Occipital lobe (tissue), 2 donors: ENCODE measurements around the gene LCNL1. TPM values are rescaled to one million over a fixed set of nuclear protein-coding genes. Genes with fewer than 3 reads are reported as not detected.
"Not testable (repeated sequence)": the region's sequence is repeated elsewhere in the genome, so short reads cannot be mapped to it uniquely, and the experiment has no call there.

Source experiments
- DNase-seq: peaks from one replicate; lab custom pipeline; 2025; lab: John Stamatoyannopoulos, UW
- total RNA-seq: library from RNA; depleted of rRNA; stranded (reverse); fragments of >200 nt; gene quantifications from one replicate; pipeline ENCODE4 v1.2.3, GENCODE V29; 2014

Gene LCNL1
- total RNA-seq, 1 donor from 2014 or later: 0.16 TPM

- peak; percentile 91 for DNase-seq
Measured at GRCh38 chr9:136991993-136992818, 9.4 kb downstream of the LCNL1 start, which contains the start of gene PAXX. TSS of gene PAXX (plus strand) at chr9:136992422. CDS start at chr9:136992444, 22 bp downstream.

- no peak for DNase-seq
Measured at GRCh38 chr9:136992819-136993369, 10.1 kb downstream of the LCNL1 start.

DNA sequence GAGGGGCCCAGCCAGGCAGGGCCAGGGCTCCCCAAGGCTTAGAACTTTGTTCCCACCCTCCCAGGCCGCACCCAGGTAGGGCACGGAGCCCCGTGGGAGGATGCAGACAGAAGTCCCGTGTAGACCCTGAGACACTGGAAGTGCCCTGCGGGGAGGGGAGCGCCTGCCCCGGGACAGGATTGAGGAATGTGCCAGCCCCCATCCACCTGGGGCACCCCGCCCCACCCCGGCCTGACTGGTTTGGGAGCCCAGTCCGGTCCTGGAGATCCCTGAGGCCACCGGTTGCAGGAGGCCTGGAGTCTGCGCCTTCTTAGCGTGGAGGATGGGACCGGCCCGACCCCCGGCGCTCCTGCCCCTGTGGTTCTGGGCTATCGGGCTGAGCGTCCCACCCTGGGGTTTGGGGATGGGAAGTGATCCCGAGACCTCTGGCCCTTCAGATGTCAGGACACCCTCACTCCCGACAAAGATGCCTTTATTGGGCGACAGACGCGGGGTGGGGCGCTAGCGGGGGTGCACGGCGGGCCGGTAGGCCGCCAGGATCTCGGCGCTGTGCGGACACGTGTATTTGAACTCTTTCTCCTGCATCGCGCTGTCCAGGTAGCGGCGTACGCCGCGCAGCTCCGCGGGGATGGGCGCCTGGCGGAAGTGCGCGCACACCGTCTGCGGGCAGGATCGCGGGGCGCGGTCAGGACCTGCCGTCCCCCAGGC, 11.5 kb downstream of the LCNL1 start:
- no peak for DNase-seq

GRCh38 chr9:136994888-136995230, 12.1 kb downstream of the LCNL1 start:
- no peak for DNase-seq

GRCh38 chr9:136995362-136995761, 12.6 kb downstream of the LCNL1 start:
- DNase-seq: no peak

DNA sequence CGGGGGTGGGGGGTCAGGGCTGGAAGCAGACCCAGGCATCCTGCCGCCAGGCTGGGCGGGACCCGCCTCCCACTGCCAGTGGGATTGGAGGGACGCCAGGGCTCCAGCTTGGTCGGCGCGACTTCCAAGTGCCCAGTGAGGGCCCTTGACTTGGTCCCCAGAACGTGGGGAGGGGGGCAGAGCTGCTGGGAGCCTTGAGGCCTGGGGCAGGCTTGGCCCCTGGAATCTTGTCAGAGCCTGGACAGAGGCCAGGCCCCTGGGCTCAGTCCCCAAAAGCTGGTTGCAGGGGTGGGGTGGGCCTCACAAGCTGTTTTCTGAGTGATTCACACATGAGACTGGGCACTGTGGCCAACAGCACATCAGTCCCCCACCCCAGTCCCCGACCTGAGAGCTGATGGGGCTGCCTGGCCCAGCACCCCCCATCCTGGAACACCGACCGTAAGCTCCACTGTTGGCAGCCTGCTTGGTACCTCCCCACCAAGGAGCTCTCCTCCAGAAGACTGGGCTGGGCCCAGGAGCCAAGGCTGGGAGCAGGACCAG, 13.0 kb downstream of the LCNL1 start:
- DNase-seq: no peak

DNA sequence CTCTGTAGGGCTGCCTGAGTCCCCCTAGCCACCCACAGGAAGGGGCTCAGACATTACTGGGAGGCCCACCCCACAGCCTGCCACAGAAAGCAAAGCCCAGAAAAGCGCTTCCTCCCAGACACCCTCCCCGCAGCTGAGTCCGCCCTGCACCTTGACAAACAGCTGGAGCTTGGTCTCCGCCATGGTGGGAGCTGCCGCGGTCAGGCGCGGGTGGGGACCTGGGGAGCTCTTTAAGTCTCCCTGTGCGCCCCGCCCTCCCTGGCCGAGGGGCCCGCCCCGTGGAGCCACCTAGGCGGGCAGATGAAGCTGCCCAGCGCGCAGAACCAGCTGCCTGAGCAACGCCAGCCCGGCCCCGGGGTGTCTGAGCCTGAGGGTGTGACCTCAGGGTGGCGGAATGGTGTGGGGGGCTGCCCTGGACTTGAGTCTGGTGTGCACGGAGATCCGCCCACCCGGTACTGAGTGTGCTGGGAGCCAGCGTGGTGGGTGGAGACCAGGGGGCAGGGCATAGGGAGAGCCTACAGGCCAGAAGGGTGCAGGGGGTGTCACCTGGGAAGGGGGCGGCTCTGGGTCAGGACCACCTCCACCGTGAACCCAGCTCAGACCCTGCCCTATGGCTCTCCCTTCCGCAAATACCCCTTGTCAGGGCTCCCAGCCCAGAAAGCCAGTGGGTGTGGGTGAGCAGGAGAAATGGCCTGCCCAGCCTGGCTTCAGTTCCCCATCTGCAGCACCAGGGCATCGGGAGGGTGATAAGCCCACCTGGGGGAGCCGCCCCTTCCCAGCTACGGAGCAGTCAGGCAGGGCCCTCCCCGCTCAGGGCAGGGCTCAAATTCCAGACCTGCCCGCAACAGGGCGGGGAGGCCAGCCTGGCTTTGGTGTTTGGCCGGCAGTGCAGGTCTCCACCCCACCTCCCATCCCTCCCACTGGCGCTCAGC, 13.8 kb downstream of the LCNL1 start, which contains the start of gene CLIC3:
TSS of gene CLIC3 (minus strand) at position 208 of the 932 bp plus-strand sequence. CDS start at position 183, 25 bp downstream.
- no peak for DNase-seq

DNA sequence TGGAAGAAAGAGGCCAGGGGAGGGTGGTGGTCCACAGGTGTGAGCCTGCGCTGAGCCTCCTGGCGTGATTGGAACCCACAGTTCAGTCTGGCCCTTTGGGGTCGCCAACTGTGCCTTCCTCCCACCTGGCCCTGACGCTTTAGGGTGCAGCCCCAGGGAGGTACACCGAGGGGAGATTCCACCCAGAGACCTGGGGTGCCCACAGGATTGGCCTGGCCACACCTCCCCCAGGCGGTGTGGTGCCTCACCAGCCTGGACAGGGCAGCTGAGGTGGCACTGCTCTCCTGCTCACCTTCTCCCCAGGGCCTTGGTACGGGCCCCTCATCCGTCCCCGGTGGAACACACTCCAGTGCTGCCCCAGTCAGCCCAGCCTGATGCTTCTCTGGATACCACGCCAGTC, 14.6 kb downstream of the LCNL1 start:
- no peak for DNase-seq

DNA sequence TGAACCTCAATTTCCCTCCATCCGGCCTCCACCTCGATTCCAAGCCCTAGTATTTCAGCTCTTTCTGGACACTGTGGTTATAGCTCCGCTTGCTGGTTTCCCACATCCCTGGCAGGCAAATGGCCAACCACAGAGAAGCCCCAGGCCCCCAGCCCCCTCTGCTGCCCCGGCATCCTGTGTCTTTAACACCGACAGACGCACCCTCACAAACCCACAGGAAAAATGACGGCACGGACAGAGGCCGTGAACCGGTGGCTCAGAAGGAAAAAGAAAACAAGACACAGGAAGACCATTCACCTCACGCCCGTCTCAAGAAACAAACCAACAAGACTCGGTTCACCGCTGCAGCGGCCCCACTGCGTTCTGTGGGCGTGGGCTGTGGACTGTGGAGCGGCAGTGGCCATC, 15.0 kb downstream of the LCNL1 start:
- no peak for DNase-seq

- no peak for DNase-seq
Measured at GRCh38 chr9:137000177-137000930, 17.6 kb downstream of the LCNL1 start.

DNA sequence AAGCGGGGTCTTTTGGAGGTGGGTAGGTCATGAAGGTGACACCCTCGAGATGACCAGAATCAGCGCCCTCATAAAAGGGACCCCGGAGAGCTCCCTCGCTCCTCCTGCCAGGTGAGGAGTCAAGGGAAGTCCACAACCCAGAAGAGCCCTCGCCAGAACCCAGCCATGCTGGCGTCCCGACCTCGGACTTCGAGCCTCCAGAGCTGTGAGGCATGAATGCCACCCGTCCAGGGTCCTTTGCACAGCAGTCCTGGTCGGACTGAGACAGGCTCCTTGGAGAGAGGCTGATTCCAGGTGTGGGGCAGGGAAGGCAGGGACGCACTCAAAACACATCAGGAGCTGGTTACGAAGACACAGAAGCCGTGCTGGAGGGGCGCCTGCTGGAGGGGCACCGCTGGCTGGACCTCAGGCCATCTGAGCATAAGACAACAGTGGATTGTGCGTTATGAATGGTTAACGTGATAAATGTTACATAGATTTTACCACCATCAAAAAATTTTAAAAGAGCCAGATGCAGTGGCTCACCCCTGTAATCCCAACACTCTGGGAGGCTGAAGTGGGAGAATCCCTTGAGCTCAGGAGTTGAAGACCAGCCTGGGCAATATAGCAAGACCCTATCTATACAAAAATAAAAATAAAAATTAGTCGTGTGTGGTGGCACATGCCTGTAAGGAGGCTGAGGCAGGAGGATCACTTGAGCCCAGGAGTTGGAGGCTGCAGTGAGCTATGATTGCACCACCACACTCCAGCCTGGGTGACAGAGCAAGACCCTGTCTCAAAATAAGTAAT, 19.3 kb downstream of the LCNL1 start:
- no peak for DNase-seq

DNA sequence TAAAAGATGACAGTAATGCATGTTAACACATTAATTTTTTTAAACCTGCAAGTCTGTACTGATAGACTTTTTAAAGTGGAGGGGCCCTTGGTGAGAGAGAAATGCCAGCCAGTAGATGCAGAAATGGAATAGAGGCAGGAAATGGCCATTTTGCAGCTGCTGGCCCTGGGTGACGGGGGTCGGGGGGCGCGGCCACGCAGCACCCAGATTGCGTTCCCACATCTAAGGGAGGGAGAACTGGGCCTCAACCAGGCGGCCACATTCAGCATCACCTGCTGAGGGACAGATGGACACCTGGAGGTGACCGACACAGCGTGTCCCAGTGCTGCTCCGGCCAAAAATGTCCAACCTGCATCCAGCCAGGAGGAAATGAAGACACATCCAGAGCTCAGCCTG, 19.9 kb downstream of the LCNL1 start:
- no peak for DNase-seq

GRCh38 chr9:137004285-137004684, 21.5 kb downstream of the LCNL1 start:
- not testable (repeated sequence) for DNase-seq

DNA sequence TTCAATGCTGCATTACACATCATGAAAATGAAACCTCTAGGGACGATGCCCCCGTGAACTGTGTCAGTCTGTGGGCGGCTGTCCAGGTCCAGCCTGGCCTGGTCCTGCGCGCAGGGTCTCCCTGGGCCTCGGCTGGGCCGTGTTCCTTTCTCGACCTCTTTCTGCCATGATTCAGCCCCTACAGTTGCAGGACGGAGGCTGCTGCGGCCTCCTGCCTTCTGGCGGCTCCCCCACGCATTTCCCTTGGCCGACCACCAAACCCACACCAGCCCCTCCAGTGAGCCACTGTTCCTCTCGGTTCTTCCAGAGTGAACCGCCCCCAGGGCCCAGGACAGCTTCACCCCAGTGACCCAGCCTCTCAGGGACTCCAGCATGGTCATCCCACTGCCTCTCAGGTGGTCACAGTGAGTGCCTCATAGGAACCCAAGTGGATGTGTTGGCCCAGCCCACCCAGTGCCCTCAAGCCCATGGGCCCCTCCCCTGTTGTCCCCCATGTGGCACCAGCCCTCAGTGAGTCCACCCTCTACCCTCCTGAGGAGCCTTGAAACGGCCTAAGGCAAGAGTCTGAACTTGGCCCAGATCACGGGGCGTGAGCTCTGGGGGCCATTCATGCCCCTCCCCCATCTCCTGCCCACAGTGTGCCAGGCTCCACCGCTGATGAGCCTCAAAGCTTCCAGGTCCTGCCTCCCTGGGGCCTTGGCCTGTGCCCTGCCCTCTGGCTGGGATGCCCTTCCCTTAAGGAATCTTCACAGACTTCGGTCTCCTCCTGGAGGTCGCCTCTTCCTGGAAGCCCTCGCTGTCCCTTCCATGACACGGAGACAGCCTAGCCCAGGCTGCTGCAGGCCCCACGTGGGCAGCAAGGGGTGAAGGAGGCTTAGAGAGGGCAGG, 23.6 kb downstream of the LCNL1 start:
- no peak for DNase-seq

GRCh38 chr9:137007108-137007815, 24.5 kb downstream of the LCNL1 start:
- no peak for DNase-seq

GRCh38 chr9:137007816-137008270, 25.1 kb downstream of the LCNL1 start:
- DNase-seq: no peak

DNA sequence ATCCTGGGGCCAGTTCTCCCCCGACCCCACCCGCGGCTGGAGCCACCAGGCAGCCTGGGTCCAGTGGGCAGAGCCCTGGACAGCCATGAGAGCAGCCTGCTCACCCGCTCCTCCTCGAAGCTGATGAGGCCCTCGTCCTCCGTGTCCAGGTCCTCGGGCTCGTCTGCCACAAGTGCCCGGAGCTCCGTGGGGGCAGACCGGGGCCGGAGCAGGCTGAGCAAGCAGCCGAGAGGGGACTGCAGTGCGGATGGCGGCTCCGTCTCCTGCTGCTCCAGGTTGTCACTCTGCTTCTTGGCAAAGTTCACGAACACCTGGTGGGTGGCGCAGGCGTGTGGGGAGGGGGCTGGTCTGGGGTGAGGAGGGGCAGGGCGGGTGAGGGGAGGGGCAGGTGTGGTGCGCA, 25.5 kb downstream of the LCNL1 start:
- DNase-seq: no peak

- no peak for DNase-seq
Measured at GRCh38 chr9:137009217-137009616, 26.4 kb downstream of the LCNL1 start.
